ENCODE data around the gene DNHD1.

The DNHD1 gene

GRCh38 chr11:6565325-6565724 is 68.2 kb downstream of the DNHD1 start:
- no peak for DNase-seq

- DNase-seq = no peak
Observed at GRCh38 chr11:6565988-6566703, 69.1 kb downstream of the DNHD1 start.

- DNase-seq = no peak
Observed at GRCh38 chr11:6566704-6567370, 69.8 kb downstream of the DNHD1 start.

GRCh38 chr11:6567371-6567745 is 70.3 kb downstream of the DNHD1 start:
- DNase-seq = no peak

- DNase-seq = peak; percentile 23
Observed at GRCh38 chr11:6568191-6568918, 71.3 kb downstream of the DNHD1 start.

GRCh38 chr11:6569706-6570105 is 72.6 kb downstream of the DNHD1 start:
- DNase-seq = no peak

- no peak for DNase-seq
Observed at GRCh38 chr11:6570691-6571427, 73.8 kb downstream of the DNHD1 start.

GRCh38 chr11:6571434-6572008 is 74.4 kb downstream of the DNHD1 start:
- no peak for DNase-seq

GRCh38 chr11:6572215-6572614 is 75.1 kb downstream of the DNHD1 start:
- no peak for DNase-seq

- DNase-seq = no peak
Observed at GRCh38 chr11:6574816-6575715, 78.0 kb downstream of the DNHD1 start.

GRCh38 chr11:6576471-6577373 is 79.6 kb downstream of the DNHD1 start:
- peak; percentile 68 for DNase-seq

GRCh38 chr11:6578134-6578533 is 81.1 kb downstream of the DNHD1 start:
- DNase-seq = no peak

- no peak for DNase-seq
Observed at GRCh38 chr11:6579681-6580080, 82.6 kb downstream of the DNHD1 start.

- no peak for DNase-seq
Observed at GRCh38 chr11:6583584-6583983, 86.5 kb downstream of the DNHD1 start.

GRCh38 chr11:6584528-6584927 is 87.4 kb downstream of the DNHD1 start:
- DNase-seq = no peak

GRCh38 chr11:6586434-6587359 is 89.6 kb downstream of the DNHD1 start:
- no peak for DNase-seq

GRCh38 chr11:6587360-6587953 is 90.4 kb downstream of the DNHD1 start:
- no peak for DNase-seq

- DNase-seq = no peak
Observed at GRCh38 chr11:6588018-6588417, 90.9 kb downstream of the DNHD1 start.

GRCh38 chr11:6594142-6594768 is 97.2 kb downstream of the DNHD1 start:
- DNase-seq = no peak
